ENCODE measurements around the gene TNRC18.

DNA sequence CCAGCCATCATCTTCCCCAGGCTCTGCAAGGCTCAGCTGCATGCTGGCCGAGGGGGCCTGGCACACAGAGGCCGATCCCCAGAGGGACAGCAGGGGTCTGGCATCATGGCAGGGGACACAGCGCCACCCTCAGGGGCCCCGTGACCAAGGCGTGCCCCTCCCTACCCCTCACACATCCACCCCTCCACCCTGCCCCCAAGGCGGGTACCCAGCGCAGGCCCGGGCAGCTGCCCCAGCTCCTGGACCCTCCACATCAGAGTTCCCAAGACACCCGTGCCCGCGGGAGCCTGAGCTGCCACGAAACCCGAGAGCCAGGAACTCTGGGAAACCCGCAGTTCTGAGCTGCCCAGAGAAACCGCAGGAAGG lies 46.5 kb upstream of the TNRC18 start:
- TF ChIP-seq POLR2A (IDR thresholded peaks at IDR 0.05; ENCODE audit: low read length) (no peak), GATA1 (IDR thresholded peaks at IDR 0.05; ENCODE audit: low read depth, low read length) (no peak)
